GM20000 (cell line): ENCODE data around the gene SLC35F6.
A peak's percentile ranks its signal among the peaks of the same experiment; 100 is the strongest.

ENCODE experiments used
- DNase-seq: peaks from one replicate; pipeline ENCODE4 v3.0.0; 2012; ENCODE audit warnings: low spot score
- CTCF ChIP-seq: IDR thresholded peaks from 2 replicates; pipeline ENCODE4 v1.5.1; 2012; ENCODE audit warnings: mild to moderate bottlenecking, control low read depth; ENCODE audit errors: extremely low read depth, missing control alignments

SLC35F6 gene

GRCh38 chr2:26778507-26778906 is 14.4 kb downstream of the SLC35F6 start:
- no peak for TF ChIP-seq CTCF

GRCh38 chr2:26780203-26780760 is 16.2 kb downstream of the SLC35F6 start:
- no peak for DNase-seq
- TF ChIP-seq CTCF, result no peak

More at GRCh38 chr2:26778507-26778906, 14.4 kb downstream of the SLC35F6 start:
- no peak for DNase-seq

GRCh38 chr2:26782876-26783704 is 19.0 kb downstream of the SLC35F6 start:
- no peak for TF ChIP-seq CTCF
- no peak for DNase-seq

GRCh38 chr2:26784570-26785234 is 20.6 kb downstream of the SLC35F6 start:
- no peak for TF ChIP-seq CTCF
- DNase-seq, result no peak

- peak; percentile 99 for DNase-seq
- TF ChIP-seq CTCF, result no peak
Observed at GRCh38 chr2:26785431-26786206, 21.5 kb downstream of the SLC35F6 start, which contains the start of gene CENPA. CENPA (plus strand) TSS chr2:26786056; CDS start chr2:26786197, 141 bp downstream.

- peak; percentile 47 for DNase-seq
- TF ChIP-seq CTCF, result no peak
Observed at GRCh38 chr2:26786207-26787028, 22.3 kb downstream of the SLC35F6 start.
